ENCODE data around the gene HAVCR2.

The HAVCR2 gene

DNA sequence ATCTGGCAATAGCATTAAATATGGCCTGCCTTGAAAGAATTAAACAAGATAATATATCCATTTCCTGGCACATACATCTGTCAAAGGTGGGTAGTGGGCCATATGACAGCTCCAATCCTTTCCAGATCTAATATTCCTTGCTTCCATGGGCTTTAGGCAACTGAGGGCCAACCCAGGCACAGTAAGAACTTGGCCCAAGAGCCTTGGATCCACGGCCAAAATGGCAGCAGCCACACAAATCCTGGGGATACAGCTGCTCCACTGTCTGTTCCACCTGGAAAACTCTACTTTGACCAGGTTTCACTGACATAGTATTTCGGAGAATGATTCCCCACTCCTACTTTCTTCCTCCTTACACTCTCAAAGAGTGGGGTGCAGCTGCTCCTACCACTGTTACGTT, 63.2 kb downstream of the HAVCR2 start:
- DNase-seq: no peak

DNA sequence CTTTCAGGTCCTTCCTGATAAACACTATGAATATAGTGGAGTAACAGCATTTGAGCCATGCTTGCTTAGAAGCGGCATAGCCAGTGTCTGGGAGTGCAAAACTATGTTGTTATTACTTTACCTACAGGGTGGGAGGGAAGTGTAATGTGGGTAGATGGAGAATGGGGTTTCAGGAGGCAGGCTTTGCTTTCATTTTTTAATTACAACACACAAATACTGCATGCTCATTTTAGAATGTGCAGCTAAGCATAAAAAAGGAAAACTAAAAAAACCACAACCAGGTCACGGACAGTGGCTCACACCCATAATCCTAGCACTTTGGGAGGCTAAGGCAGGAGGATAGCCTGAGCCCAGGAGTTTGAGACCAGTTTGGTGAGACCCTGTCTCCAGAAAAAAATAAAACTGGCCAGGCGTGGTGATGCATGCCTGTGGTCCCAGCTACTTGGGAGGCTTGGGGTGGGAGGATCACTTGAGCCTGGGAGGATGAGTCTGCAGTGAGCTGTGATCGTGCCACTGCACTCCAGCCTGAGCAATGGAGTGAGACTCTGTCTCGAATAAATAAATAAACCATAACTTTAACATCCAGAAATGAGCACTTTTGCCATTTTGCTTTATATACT, 70.2 kb downstream of the HAVCR2 start:
- no peak for DNase-seq
